Endodermal cell (in vitro differentiated cells): ENCODE results near the gene CD6. TPM values are rescaled to one million over a fixed set of nuclear protein-coding genes. Genes with fewer than 3 reads are reported as not detected.

Experiments
- DNase-seq: peaks from one replicate; pipeline ENCODE4 v3.0.0-alpha.2; 2017
- H3K27ac ChIP-seq: 2 replicates; pipeline ENCODE4 v1.5.1; 2013; ENCODE audit warnings: mild to moderate bottlenecking, low read depth, low read length, moderate library complexity
- H3K27me3 ChIP-seq: 2 replicates; pipeline ENCODE4 v1.6.1; 2013; ENCODE audit warnings: mild to moderate bottlenecking, low read length, moderate library complexity; ENCODE audit not compliant: insufficient read depth, control insufficient read depth, poor library complexity, severe bottlenecking
- H3K36me3 ChIP-seq: 2 replicates; pipeline ENCODE4 v1.7.0; 2013; ENCODE audit warnings: mild to moderate bottlenecking, low read length, moderate library complexity; ENCODE audit not compliant: control insufficient read depth, insufficient read depth
- H3K4me1 ChIP-seq: one replicate; pipeline ENCODE4 v1.7.0; 2013; ENCODE audit warnings: low read length; ENCODE audit not compliant: control insufficient read depth, insufficient read depth
- H3K4me3 ChIP-seq: 2 replicates; pipeline ENCODE4 v1.5.1; 2013; ENCODE audit warnings: mild to moderate bottlenecking, low read length, moderate library complexity
- H3K9ac ChIP-seq: 2 replicates; pipeline ENCODE4 v1.6.1; 2013; ENCODE audit warnings: mild to moderate bottlenecking, low read length, moderate library complexity; ENCODE audit not compliant: poor library complexity, severe bottlenecking; ENCODE audit errors: extremely low read depth
- H3K9me3 ChIP-seq: 2 replicates; pipeline ENCODE4 v1.6.1; 2013; ENCODE audit warnings: mild to moderate bottlenecking, low read length, moderate library complexity; ENCODE audit not compliant: control insufficient read depth
- H3K27ac Mint-ChIP-seq: 2 replicates; pipeline ENCODE4 v1.8.0; 2020; ENCODE audit warnings: mixed read lengths
- H3K27me3 Mint-ChIP-seq: 2 replicates; pipeline ENCODE4 v1.8.0; 2021; ENCODE audit warnings: mild to moderate bottlenecking, mixed read lengths; ENCODE audit not compliant: insufficient read depth
- H3K36me3 Mint-ChIP-seq: 2 replicates; pipeline ENCODE4 v1.8.0; 2020; ENCODE audit warnings: low read depth, mixed read lengths
- H3K4me1 Mint-ChIP-seq: 2 replicates; pipeline ENCODE4 v1.8.0; 2020; ENCODE audit warnings: mixed read lengths
- H3K4me3 Mint-ChIP-seq: 2 replicates; pipeline ENCODE4 v1.8.0; 2020; ENCODE audit warnings: mild to moderate bottlenecking, moderate library complexity, mixed read lengths
- H3K9me3 Mint-ChIP-seq: 2 replicates; pipeline ENCODE4 v1.8.0; 2020; ENCODE audit warnings: mild to moderate bottlenecking, mixed read lengths
- CTCF ChIP-seq: fragments of 200-600 bp; sonication (generic); conservative IDR thresholded peaks from 2 replicates; pipeline ENCODE4 v1.5.0; 2021; ENCODE audit warnings: antibody characterized with exemption, mild to moderate bottlenecking
- WGBS, 2 experiments: methylation state at CpG; one replicate each; pipeline versions ENCODE4 v1.1.5 to v1.1.7; 2013; ENCODE audit warnings: missing lambda C conversion rate in 2 of 2, mixed read lengths in 1 of 2; ENCODE audit not compliant: insufficient coverage in 1 of 2, insufficient read length in 1 of 2; 5-methylcytosine and 5-hydroxymethylcytosine counted together
- total RNA-seq, 2 donors: library from RNA; stranded (reverse); fragmentation: NEBNext Ultra II Directional in 1 of 2; extraction: Animal tissue kit (Norgen Biotek cat#: 25700) in 1 of 2; gene quantifications; 2 replicates in 1 of 2; 3 replicates in 1 of 2; pipeline ENCODE4 v1.2.1, GENCODE V29; 2021

CD6 gene
- total RNA-seq, 2 donors from 2014 or later, result 1.5 to 1.6 TPM

- 78 to 95% methylated on average over 4 to 7 of the region's 7 CpGs for WGBS, 2 experiments
- peaks cover 97% of the 10 kb centered on the region for H3K27me3 ChIP-seq
- no peak overlapping the region for H3K9ac ChIP-seq
- Mint-ChIP-seq H3K9me3 (no peaks in the 10 kb centered on the region), H3K36me3 (no peaks in the 10 kb centered on the region), H3K27me3 (peaks cover 94% of the 10 kb centered on the region), H3K27ac (no peak overlapping the region), H3K4me1 (peaks cover 5% of the 10 kb centered on the region), H3K4me3 (no peak overlapping the region)
- no peaks in the 10 kb centered on the region for H3K36me3 ChIP-seq
- no peaks in the 10 kb centered on the region for H3K4me1 ChIP-seq
- TF ChIP-seq CTCF, result no peak
- no peaks in the 10 kb centered on the region for H3K9me3 ChIP-seq
- DNase-seq, result no peak
- H3K27ac ChIP-seq, result no peak overlapping the region
- no peak overlapping the region for H3K4me3 ChIP-seq
Measured at GRCh38 chr11:61018059-61018458, 46.6 kb downstream of the CD6 start.

DNA sequence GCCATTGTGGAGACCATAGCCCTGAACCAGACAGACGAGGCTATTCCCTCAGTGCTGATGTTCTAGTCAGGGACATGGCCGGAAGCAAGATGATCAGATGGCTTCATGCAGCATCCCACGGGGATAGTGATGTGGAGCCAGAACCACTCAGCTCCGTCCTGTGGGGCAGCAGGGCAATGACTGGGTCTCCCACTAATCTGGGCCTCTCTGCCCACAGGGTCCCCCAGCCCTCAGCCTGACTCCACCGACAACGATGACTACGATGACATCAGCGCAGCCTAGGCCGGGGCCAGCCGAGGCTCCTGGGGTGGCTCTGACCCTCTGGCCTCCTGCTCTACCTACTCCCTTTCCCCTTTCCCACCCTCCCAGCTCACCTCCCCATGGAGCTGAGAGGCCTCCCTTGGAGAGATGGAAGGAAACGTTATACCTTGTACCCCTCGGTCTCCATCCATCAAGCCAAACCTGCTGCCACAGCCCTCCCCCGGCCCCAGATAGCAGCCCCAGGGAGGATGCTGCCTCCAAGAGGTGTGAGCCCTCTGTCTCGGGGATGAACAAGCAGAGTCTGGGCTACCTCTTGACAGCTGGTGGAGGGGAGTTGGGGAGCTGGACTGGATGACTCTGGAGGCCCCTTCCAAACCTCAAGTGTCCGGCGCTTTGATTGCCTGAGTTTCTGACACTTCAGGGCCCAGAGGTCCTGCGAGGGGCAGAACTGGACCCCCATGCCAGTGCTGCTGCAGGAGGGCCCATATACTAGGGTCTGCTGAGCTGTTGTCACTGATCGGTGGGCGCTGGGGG lies 47.8 kb downstream of the CD6 start:
- no peak overlapping the region for H3K9ac ChIP-seq
- H3K36me3 Mint-ChIP-seq, result no peaks in the 10 kb centered on the region

GRCh38 chr11:61019832-61020405 lies 48.4 kb downstream of the CD6 start:
- Histone ChIP-seq H3K4me1 (no peaks in the 10 kb centered on the region), H3K9me3 (no peaks in the 10 kb centered on the region), H3K9ac (no peak overlapping the region), H3K4me3 (no peak overlapping the region), H3K27ac (no peak overlapping the region), H3K27me3 (peaks cover 86% of the 10 kb centered on the region), H3K36me3 (no peaks in the 10 kb centered on the region)
- Mint-ChIP-seq H3K4me1 (peaks cover 7% of the 10 kb centered on the region), H3K27ac (no peak overlapping the region), H3K27me3 (peaks cover 86% of the 10 kb centered on the region), H3K4me3 (no peak overlapping the region), H3K36me3 (no peaks in the 10 kb centered on the region), H3K9me3 (no peaks in the 10 kb centered on the region)
- no peak for DNase-seq
- TF ChIP-seq CTCF, result no peak
- 93 to 94% methylated on average over 7 to 9 of the region's 9 CpGs for WGBS, 2 experiments

More for the DNA sequence above, 47.8 kb downstream of the CD6 start:
- WGBS, 2 experiments, result 91 to 93% methylated on average over 6 to 19 of the region's 19 CpGs
- peaks cover 7% of the 10 kb centered on the region for H3K4me1 Mint-ChIP-seq
- H3K4me3 ChIP-seq, result no peak overlapping the region
- no peaks in the 10 kb centered on the region for H3K36me3 ChIP-seq
- peaks cover 90% of the 10 kb centered on the region for H3K27me3 Mint-ChIP-seq
- TF ChIP-seq CTCF, result no peak
- no peaks in the 10 kb centered on the region for H3K4me1 ChIP-seq
- H3K27me3 ChIP-seq, result peaks cover 93% of the 10 kb centered on the region
- H3K9me3 Mint-ChIP-seq, result no peaks in the 10 kb centered on the region
- H3K27ac Mint-ChIP-seq, result no peak overlapping the region
- no peak overlapping the region for H3K27ac ChIP-seq
- DNase-seq, result no peak
- H3K4me3 Mint-ChIP-seq, result no peak overlapping the region
- no peaks in the 10 kb centered on the region for H3K9me3 ChIP-seq
